GM12874 (cell line): Measurements from ENCODE around the gene PDE11A.

Experiments used
- TF ChIP-seq, protein P1 (sequence below): IDR thresholded peaks from 2 replicates; pipeline ENCODE4 v1.5.1; 2011; ENCODE audit warnings: low read depth, mild to moderate bottlenecking, control low read depth, low read length, moderate library complexity; ENCODE audit not compliant: insufficient read depth

Gene PDE11A

DNA sequence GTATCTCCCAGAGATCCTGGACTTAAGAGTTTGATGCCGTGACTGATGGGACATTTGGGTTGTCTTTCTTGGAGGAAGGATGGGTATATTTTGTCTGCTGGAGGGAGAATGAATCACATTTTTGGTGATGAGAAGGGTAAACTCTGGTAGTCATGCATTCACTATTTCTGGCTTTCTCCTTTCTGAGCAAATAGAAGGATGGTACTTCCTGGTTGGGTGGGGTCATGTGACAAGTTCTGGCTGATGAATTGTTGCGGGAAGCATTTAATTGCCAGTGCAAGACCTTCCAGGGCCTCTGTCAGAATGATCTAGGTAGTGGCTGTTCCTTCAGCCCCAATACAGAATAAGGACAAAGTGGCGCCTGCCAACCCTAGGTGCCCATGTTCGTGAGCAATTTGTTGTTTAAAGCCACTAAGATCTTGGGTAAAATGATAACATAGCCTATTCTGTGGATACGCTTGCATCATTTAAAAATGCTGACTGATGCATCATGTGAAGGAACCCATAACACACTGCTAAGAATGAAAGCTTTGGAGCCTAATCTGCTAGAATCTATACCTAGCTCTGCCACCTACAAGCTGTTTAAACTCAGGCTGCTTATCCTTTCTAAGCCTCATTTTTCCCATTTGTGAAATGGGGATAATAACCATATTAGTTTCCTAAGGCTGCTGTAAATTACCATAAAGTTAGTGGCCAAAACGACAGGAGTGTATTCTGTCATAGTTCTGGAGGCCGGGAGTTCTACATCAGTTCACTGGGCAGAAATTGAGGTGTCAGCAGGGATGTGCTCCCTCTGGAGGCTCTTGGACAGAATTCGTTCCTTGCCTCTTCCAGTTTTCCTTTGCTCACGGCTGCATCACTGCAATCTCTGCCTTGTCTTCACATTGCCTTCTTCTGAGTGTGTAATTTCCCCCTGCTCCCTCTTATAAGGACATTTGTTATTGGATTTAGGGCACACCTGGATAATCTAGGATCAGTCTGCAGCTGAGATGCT is 398.7 kb downstream of the PDE11A start:
- TF ChIP-seq, protein P1, sequence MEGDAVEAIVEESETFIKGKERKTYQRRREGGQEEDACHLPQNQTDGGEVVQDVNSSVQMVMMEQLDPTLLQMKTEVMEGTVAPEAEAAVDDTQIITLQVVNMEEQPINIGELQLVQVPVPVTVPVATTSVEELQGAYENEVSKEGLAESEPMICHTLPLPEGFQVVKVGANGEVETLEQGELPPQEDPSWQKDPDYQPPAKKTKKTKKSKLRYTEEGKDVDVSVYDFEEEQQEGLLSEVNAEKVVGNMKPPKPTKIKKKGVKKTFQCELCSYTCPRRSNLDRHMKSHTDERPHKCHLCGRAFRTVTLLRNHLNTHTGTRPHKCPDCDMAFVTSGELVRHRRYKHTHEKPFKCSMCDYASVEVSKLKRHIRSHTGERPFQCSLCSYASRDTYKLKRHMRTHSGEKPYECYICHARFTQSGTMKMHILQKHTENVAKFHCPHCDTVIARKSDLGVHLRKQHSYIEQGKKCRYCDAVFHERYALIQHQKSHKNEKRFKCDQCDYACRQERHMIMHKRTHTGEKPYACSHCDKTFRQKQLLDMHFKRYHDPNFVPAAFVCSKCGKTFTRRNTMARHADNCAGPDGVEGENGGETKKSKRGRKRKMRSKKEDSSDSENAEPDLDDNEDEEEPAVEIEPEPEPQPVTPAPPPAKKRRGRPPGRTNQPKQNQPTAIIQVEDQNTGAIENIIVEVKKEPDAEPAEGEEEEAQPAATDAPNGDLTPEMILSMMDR = no peak

DNA sequence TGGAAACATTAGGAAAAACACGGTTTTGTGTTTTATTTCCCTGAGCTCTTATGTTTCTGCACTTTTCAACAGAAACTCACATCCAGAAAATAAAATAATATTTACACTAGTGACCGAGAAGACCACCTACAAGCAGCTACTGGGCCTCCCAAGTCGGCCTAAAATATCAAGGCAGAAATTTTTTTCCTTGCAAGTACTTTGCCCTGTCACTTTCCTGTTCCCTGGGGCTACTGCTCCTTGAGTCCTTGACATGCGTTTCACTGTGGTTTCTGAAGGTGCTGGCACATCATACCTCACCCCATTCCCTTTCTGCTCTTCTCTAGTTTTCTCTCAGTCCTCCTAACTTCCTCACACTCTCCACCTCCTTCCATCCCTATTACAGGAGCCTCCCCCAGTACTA is 400.9 kb downstream of the PDE11A start:
- TF ChIP-seq, protein P1 = no peak

DNA sequence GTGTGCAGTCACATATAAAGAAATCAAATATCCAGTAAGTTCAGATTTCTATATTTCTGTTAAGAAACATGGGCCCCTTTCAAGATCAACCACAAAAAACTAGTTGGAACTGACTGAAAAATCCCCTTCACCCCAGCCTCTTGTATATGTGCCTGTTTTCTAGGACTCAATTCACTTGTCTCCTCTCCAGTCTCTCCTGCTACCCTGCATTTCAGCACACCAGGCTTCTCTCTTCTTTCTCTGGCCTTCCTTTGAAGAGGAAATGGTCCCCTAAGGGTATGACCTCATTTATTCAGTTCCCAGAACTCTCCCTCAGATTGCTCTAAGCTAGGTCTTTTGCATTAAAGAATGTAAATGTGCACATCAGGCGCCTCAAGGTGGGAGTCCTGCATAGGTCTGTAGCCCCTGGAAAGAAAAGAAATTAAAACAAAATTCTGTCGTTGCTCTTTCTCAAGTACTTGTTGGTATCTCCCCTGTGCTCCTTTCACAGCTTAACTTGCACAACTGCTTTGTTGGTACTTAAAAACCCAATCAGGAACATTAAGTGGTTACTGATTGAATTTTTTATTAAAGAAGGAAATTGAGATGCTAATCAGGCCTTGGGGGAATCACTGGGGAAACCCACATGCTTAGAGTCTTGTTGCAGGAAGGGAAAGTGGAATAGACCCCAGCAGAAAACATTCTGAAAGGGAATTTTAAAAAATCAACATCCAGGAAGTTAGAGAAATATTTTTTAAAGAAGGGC is 401.6 kb downstream of the PDE11A start:
- TF ChIP-seq, protein P1 = no peak

DNA sequence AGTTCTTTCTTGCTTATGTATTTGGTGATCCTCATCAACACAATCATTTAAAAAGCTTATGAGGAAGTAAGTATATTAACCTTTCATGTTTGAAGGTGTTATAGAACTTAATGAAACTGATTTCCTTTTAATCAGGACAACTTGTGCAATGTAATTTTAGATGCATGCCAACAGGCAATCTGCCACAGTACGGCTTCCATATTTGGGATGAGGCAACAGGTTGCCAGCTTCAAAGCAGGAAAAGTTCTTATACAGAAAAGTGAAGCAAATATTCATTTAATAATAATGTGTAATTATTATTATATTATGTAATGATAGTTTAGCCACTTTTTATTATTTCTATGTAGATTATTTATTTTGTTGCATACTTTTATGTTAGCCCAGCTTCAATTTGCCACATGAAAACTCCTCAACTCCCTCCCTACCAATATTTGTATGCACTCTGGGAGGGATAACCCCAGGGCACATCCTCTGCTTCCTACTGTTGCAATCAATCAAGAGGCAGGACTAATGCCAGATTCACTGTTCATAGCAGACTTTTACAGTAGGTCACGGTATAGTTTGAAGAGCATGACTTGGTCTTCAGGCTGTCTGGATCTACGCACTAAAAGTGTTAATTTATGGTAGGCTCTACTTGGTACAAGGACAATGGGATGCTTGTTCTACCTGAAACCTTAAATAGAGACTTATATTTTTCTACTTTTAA is 402.8 kb downstream of the PDE11A start:
- TF ChIP-seq, protein P1 = no peak

DNA sequence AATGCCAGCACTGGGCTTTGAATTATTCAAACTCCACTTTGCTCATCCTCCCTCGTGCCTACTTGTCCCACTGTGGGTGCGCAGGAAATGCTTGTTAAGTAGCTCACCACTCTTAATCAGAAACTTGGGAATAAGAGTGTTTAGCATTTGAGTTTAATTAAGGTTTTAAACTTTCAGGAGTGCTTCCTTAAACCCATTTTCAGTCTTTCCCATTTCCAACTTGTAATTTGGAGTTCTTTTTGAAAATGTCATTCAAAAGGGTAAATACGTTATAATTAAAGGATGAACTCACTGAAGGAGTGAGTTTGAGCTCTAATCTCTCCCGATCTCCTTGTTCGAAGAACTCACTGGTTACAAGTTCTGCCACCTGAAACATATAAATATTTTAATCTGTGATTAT is 403.4 kb downstream of the PDE11A start:
- TF ChIP-seq, protein P1 = no peak

DNA sequence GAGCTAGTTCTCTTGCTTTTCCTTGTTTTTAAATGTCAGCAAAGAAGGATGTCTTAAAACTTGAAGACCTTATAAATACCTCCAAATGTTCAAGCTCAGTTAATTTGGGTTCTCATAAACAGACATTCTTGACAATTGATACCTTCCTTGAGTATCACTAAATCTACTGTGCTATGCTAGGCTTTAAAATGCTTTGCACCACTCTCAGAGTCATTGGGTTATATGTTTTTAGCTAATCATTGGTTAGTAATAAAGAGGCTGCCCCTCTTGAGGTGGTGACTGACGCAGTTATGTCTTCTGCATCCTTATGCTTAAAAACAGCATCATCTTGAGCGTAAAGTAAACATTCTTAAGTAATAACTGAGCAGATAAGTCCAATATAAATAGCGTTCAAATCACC is 404.0 kb downstream of the PDE11A start:
- TF ChIP-seq, protein P1 = no peak

DNA sequence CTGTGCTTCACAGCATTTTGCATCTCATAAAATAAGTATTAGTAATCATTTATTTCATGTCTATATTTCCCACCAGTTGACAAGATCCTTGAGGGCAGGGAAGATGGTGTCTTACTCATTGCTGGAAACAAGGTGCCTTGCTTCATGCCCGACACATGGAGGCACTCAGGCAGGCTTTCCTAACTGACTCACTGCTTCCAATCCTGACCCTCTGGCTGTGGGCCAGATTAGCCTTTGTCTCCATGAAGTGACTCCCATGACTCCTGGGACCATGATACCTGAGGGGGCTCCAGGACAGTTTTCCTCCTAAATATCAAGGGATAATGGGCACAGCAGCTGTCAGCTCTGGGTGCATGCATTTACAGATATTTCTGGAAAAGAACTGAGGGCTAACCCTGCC is 405.0 kb downstream of the PDE11A start:
- TF ChIP-seq, protein P1 = no peak
